ENCODE data around the gene HOOK2. TPM values are rescaled to one million over a fixed set of nuclear protein-coding genes. Genes with fewer than 3 reads are reported as not detected.

Gene HOOK2
- total RNA-seq, 4 donors from 2014 or later, result 138 to 387 (median 215) TPM

DNA sequence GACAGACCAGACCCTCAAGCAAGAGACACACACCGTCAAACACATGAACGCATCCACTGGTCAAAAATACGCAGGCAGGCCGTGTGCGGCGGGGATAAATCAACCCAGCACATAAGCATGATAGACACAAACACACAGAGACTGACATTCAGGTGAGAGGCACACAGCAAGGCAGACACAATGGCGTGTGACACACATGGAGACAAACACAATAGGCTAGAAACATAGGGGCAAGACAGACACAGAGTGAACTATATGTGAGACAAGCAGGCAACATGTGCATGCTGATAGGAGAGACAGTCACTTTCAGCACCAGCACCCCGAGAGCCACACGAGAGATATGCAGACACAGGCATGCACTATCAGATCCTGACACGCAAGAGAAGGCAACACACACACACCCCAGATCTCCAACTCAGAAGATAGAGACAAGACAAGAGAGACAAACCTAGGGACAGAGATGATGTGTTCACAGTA is 9.1 kb upstream of the HOOK2 start:
- in situ Hi-C loops (cut with MboI; ENCODE audit: low pct_ligation_motif_present in 1 of 4, low pct_unique_long_range_greater_than_20kb in 1 of 4, low sequenced_read_pairs in 3 of 4) (no loop called here), intact Hi-C loops (cut with DNase I; ENCODE audit: low total_unique reads) (loop anchor here (10.0 kb wide), 1 partner anchor 370 kb away; the partner anchor contains the start of genes IER2 and STX10)
- WGBS, 2 donors (ENCODE audit: low coverage in 1 of 2), result 43% methylated on average over 10 of the region's 10 CpGs; no CpG with 5 or more reads in 1 of the 2 donors
- H3K36me3 ChIP-seq, result no peaks in the 10 kb centered on the region
- peak overlapping the region; percentile 97 to 99 (median 98) for H3K27ac ChIP-seq
- H3K27me3 ChIP-seq, result no peaks in the 10 kb centered on the region
- TF ChIP-seq EP300 (IDR thresholded peaks at IDR 0.05; ENCODE audit: low read depth) (no peak), POLR2A (IDR thresholded peaks at IDR 0.05) (no peak), POLR2AphosphoS5 (IDR thresholded peaks at IDR 0.05) (no peak)
- TF ChIP-seq, protein P1, sequence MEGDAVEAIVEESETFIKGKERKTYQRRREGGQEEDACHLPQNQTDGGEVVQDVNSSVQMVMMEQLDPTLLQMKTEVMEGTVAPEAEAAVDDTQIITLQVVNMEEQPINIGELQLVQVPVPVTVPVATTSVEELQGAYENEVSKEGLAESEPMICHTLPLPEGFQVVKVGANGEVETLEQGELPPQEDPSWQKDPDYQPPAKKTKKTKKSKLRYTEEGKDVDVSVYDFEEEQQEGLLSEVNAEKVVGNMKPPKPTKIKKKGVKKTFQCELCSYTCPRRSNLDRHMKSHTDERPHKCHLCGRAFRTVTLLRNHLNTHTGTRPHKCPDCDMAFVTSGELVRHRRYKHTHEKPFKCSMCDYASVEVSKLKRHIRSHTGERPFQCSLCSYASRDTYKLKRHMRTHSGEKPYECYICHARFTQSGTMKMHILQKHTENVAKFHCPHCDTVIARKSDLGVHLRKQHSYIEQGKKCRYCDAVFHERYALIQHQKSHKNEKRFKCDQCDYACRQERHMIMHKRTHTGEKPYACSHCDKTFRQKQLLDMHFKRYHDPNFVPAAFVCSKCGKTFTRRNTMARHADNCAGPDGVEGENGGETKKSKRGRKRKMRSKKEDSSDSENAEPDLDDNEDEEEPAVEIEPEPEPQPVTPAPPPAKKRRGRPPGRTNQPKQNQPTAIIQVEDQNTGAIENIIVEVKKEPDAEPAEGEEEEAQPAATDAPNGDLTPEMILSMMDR (IDR thresholded peaks at IDR 0.05), result no peak
- DNase-seq, result no peak
- H3K9me3 ChIP-seq, result no peaks in the 10 kb centered on the region
- no peak overlapping the region for H3K4me3 ChIP-seq
- H3K4me1 ChIP-seq, result peaks cover 46 to 81% (median 74%) of the 10 kb centered on the region in 4 donors

DNA sequence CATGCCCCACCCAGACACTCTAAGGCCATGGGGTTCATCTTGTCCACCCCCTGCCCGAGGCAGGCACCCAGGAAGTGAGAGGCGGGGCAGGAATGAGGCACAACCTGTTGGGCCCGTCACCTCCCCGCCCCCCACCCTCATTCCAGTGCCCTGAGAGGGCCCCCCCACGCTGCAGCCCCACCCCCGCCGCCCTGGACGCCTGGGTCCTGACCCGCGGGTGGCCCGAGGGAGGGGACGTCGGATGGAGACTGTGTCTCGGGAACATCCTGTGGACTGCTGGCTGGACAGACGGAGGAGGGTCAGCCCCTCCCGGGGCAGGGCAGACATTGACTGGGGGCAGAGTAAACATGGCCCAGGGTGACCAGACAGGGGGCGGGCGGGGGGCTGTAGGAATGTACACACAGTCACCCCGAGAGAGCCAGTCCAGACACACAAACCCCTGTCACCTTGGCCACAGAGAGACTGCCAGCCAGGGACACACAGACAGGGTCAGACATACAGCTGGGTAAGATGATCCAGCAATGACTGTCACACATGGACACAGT is 8.6 kb upstream of the HOOK2 start:
- intact Hi-C loops (cut with DNase I; ENCODE audit: low total_unique reads) (loop anchor here (10.0 kb wide), 1 partner anchor 371 kb away; the partner anchor contains the start of genes IER2 and STX10), in situ Hi-C loops (cut with MboI; ENCODE audit: low pct_ligation_motif_present in 1 of 4, low pct_unique_long_range_greater_than_20kb in 1 of 4, low sequenced_read_pairs in 3 of 4) (no loop called here)

DNA sequence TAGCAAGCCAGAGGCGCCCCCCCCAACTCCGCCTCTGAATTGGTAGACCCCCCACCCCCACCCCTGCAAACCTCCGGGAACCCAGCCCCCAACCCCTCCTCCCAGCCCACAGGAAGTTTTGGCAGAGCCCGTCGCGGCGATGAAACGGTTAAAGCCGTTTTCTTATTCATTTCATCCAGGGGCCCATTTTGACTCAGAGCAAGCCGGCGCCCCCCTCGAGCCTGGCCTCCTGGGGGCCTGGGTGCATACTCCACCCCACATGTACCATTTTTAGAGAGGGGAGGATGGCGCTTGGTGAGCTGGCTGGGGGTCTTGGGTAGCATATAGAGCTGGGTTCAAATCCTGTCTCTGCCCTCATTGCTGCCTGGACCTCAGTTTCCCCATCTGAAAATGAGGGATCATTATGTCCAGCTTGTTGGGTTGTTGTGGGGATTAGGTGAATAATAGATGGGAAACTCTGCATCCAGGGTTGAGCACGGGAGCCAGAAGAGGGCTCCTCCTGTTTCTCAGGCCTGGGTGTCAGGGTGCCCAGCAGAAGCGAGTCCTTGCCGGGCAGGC is 8.0 kb upstream of the HOOK2 start:
- intact Hi-C loops (cut with DNase I; ENCODE audit: low total_unique reads) (loop anchor here (10.0 kb wide), 1 partner anchor 371 kb away; the partner anchor contains the start of genes IER2 and STX10), in situ Hi-C loops (cut with MboI; ENCODE audit: low pct_ligation_motif_present in 1 of 4, low pct_unique_long_range_greater_than_20kb in 1 of 4, low sequenced_read_pairs in 3 of 4) (no loop called here)
- peak overlapping the region; percentile 97 to 99 (median 98) for H3K27ac ChIP-seq
- no peaks in the 10 kb centered on the region for H3K9me3 ChIP-seq
- no peak for DNase-seq
- H3K36me3 ChIP-seq, result no peaks in the 10 kb centered on the region
- H3K4me1 ChIP-seq, result peaks cover 50 to 81% (median 73%) of the 10 kb centered on the region in 4 donors
- no peaks in the 10 kb centered on the region for H3K27me3 ChIP-seq
- no peak for TF ChIP-seq POLR2AphosphoS5 (IDR thresholded peaks at IDR 0.05)
- TF ChIP-seq POLR2A (IDR thresholded peaks at IDR 0.05), result no peak
- TF ChIP-seq, protein P1 (IDR thresholded peaks at IDR 0.05), result no peak
- TF ChIP-seq EP300 (IDR thresholded peaks at IDR 0.05; ENCODE audit: low read depth), result no peak
- 6 to 20% methylated on average over 1 to 12 of the region's 16 CpGs for WGBS, 2 donors (ENCODE audit: low coverage in 1 of 2)
- H3K4me3 ChIP-seq, result peak overlapping the region in 2 of 4 donors; percentile 46 to 50

More for the DNA sequence above, 8.6 kb upstream of the HOOK2 start:
- 19% methylated on average over 19 of the region's 19 CpGs; no CpG with 5 or more reads in 1 of the 2 donors for WGBS, 2 donors (ENCODE audit: low coverage in 1 of 2)
- Histone ChIP-seq H3K4me1 (peaks cover 48 to 81% (median 73%) of the 10 kb centered on the region in 4 donors), H3K27me3 (no peaks in the 10 kb centered on the region), H3K9me3 (no peaks in the 10 kb centered on the region), H3K4me3 (peak overlapping the region in 1 of 4 donors; percentile 50), H3K27ac (peak overlapping the region; percentile 97 to 99 (median 98)), H3K36me3 (no peaks in the 10 kb centered on the region)
- peak; percentile 73 for DNase-seq
- TF ChIP-seq EP300 (IDR thresholded peaks at IDR 0.05; ENCODE audit: low read depth) (no peak), POLR2AphosphoS5 (IDR thresholded peaks at IDR 0.05) (peak in 1 of 3 donors; percentile 42)
- TF ChIP-seq, protein P1 (IDR thresholded peaks at IDR 0.05), result no peak

Data from transverse colon (tissue), 4 donors.